Germinal center (tissue), 1 donor: ENCODE data around the gene PDE3B.
"Not testable (repeated sequence)": the region's sequence is repeated elsewhere in the genome, so short reads cannot be mapped to it uniquely, and the experiment has no call there.

Source experiments
- DNase-seq: peaks from one replicate; pipeline ENCODE4 v3.0.0; 2012; ENCODE audit warnings: mixed read lengths, low spot score

The PDE3B gene

GRCh38 chr11:14812757-14813156 is 169.2 kb downstream of the PDE3B start:
- no peak for DNase-seq

GRCh38 chr11:14813516-14813915 is 169.9 kb downstream of the PDE3B start:
- no peak for DNase-seq

- DNase-seq = no peak
Observed at GRCh38 chr11:14818779-14819178, 175.2 kb downstream of the PDE3B start.

DNA sequence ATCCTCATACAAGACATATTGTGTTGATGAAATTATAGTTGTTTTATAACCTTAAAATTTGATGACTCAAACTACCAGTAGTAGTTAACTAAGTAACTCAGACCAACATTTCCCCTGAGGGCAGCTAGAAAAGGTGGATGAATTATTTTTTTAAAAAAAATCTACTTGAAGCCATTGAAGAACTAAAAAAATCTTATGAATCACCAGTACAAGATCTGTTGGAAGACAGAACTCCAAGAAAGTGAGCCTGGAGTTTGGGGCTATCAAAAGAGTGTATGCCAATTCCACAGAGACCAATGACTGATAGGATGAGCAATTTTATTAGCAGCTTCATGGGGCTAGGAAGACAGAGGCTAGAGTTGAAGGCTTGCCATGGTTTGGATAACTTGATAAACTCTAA is 176.0 kb downstream of the PDE3B start:
- DNase-seq = no peak

- DNase-seq = no peak
Observed at GRCh38 chr11:14821031-14821430, 177.4 kb downstream of the PDE3B start.

- no peak for DNase-seq
Observed at GRCh38 chr11:14826600-14826999, 183.0 kb downstream of the PDE3B start.

GRCh38 chr11:14835496-14836492 is 192.2 kb downstream of the PDE3B start:
- DNase-seq = no peak

DNA sequence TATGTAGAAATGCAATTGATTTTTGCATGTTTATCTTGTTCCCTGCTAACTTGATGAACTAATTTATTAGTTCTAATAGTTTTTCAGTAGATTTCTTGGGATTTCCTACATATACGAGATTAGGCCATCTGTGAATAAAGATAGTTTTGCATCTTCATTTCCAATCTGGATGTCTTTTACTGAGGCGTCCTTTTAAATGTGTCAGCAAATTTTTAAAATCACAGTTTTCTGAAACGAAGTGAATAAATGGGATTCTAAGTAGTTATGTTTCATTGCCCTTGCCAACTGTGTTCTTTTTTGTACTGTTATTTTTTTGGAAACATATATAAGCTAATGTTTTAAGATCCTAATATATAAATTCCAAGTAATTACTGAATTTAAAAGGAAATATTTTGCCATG is 198.4 kb downstream of the PDE3B start:
- DNase-seq = no peak

GRCh38 chr11:14852571-14853177 is 209.1 kb downstream of the PDE3B start:
- no peak for DNase-seq

DNA sequence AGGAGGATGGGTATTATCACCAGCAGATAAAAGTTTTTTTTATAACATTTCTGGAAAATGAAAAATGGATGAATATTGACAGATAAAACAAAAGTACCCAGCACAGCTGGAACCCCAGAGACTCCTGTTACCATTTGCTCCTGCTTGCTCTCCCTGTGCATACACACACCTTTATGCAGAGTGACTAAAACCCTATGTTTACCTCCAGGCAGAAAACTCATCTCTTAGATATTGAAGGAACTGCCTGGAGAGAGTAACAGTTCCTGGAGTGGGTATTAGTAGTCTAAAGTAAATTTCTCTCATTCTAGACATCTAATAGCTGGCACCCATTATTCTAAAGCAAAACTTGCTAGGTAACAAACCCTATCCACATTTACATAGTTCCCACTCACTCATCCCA is 210.5 kb downstream of the PDE3B start:
- DNase-seq = no peak

GRCh38 chr11:14855890-14856289 is 212.3 kb downstream of the PDE3B start:
- DNase-seq = no peak

DNA sequence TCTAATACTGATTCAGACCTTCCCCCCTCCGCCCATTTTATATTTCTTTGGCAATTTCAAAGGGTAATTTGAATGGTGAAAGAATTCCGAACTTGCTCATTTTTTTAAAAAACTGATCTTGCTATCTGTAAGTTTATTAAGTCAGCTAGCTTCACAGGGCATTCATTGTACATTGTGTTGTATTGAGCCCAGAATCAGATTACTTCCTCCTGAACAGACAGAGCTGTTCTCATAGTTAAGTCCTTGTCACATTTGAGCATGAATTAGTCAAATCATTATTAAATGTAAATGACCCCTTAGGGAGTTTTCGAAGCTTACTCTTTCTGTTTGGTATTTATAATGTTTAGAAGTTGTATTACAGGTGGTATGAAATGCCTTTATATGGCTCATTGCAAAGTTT is 214.0 kb downstream of the PDE3B start:
- DNase-seq = no peak

DNA sequence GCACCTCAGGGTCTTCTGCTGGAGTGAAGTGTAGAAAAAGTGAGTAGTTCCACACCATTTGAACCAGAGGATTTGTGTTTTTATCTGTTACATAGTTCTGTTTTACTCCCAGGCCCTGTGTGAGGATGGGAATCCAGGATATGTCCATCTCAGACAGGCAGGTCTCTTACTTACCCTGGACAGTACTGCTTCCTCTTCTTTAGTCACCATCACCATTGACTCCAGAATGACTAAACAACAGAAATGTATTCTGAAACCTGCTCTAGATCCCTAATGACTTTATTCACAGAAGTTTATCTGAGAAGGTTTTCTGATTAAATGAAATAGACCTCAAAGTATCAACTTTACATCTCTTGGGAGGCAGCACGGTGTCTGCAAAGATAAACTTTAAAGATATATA is 214.8 kb downstream of the PDE3B start:
- DNase-seq = no peak

DNA sequence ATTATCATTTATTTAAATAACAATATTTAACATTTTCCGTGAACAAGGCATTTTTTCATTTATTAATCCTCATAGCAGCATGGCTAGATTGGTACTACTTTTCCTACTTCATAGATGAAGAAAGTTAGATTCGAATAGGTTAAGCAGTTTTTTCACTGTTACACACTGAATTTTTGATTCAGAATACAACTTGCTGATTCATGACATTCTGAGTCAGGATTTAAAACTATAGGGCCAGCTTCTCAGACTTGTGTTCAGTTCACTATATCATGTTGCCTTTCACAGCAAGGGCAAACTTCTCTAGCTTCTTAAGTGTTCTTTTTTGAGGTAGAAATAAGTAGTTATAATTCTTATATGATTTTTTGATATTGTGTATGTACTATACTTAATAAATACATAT is 216.9 kb downstream of the PDE3B start:
- DNase-seq = no peak

DNA sequence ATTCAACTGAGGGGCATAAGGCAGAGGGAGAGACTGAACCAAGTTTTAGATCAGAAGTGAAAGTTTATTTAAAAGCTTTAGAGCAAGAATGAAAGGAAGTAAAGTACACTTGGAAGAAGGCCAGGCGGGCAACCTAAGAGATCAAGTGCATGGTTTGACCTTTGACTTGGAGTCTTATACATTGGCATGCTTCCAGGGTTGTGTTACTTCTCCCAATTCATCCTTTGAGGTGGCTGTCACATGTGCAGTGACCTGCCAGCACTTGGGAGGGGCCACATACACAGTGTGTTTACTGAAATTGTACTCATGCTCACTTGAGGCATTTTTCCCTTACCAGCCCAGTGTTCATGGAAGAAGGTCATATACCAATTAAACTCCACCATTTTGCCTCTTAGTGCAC is 218.1 kb downstream of the PDE3B start:
- no peak for DNase-seq

DNA sequence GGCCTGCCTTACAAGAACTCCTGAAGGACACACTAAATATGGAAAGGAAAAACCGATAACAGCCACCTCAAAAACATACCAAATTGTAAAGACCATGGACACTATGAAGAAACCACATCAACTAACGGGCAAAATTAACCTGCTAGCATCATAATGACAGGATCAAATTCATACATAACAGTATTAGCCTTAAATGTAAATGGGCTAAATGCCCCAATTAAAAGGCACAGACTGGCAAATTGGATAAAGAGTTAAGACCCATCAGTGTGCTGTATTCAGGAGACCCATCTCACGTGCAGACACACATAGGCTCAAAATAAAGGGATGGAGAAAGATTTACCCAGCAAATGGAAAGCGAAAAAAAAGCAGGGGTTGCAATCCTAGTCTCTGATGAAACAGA is 220.2 kb downstream of the PDE3B start:
- DNase-seq = not testable (repeated sequence)

- DNase-seq = no peak
Observed at GRCh38 chr11:14872032-14872431, 228.4 kb downstream of the PDE3B start.

DNA sequence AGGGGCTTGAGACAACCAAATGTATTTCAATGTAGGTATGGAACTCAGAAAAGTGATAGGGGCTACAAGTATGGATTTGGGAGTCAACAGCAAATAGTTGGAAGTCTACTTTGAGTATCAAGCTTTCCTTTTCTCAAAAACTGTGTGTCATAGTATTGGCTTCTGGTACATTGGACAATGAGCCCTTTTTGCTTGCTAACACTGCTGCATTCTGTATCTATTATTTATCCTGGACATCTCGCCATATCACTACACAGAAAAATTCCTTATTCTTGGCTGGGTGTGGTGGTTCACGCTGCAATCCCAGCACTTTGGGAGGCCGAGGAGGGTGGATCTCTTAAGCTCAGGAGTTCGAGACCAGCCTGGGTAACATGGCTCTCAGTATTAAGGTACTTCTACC is 230.0 kb downstream of the PDE3B start:
- no peak for DNase-seq

- no peak for DNase-seq
Observed at GRCh38 chr11:14875163-14875562, 231.6 kb downstream of the PDE3B start.

- no peak for DNase-seq
Observed at GRCh38 chr11:14881576-14882193, 238.1 kb downstream of the PDE3B start.

GRCh38 chr11:14882196-14882595 is 238.6 kb downstream of the PDE3B start:
- no peak for DNase-seq

DNA sequence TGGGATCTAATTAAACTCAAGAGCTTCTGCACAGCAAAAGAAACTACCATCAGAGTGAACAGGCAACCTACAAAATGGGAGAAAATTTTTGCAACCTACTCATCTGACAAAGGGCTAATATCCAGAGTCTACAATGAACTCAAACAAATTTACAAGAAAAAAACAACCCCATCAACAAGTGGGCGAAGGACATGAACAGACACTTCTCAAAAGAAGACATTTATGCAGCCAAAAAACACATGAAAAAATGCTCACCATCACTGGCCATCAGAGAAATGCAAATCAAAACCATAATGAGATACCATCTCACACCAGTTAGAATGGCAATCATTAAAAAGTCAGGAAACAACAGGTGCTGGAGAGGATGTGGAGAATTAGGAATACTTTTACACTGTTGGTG is 240.1 kb downstream of the PDE3B start:
- not testable (repeated sequence) for DNase-seq

DNA sequence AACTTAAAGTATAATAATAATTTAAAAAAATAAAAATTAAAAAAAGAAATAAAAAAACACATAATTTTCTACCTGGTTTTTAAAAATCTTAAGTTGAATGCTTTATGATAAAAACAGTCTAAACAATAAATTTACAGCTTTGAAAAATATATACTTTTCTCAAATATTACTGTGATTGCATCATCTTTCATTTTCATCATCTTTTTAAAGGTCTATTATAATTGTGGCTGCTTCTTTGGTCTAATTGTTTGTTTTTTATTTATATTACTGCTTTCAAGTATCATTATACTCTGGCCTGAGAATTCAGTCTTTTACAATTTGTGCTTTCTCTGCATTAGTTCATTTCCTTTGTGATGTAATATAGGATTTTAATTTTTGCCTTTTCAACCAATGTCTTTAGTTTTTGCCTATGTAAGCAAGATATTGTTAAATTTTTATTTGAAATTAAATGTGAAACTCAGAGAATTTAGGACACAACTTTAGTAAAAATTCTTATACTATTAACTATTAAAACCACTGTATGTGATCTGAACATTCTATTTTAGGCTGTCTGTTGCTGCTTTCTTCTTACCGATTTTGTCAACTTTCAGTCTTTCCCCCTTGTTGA is 241.2 kb downstream of the PDE3B start:
- no peak for DNase-seq
